CD4-positive, alpha-beta T cell (primary cell): ENCODE measurements around the gene NEK1. TPM values are rescaled to one million over a fixed set of nuclear protein-coding genes. Genes with fewer than 3 reads are reported as not detected.
"Not testable (repeated sequence)": the region's sequence is repeated elsewhere in the genome, so short reads cannot be mapped to it uniquely, and the experiment has no call there.

ENCODE experiments used
- ATAC-seq: fragments of 200-7000 bp; cut with Tn5 transposase; one replicate; pipeline ENCODE4 v1.10.0; 2022; ENCODE audit warnings: mild to moderate bottlenecking; ENCODE audit not compliant: poor library complexity
- CTCF ChIA-PET: fragments of 350-600 bp; sonication (Branson Sonifier 250); formaldehyde crosslinking; loops from one replicate; lab custom pipeline; 2021; ENCODE audit warnings: antibody characterized with exemption, inconsistent platforms; lab: Charles Lee
- POLR2A ChIA-PET: fragments of 350-600 bp; sonication (Branson Sonifier 250); formaldehyde crosslinking; loops from one replicate; lab custom pipeline; 2021; ENCODE audit warnings: antibody characterized with exemption, inconsistent platforms; lab: Charles Lee
- DNase-seq, 14 experiments: peaks; one replicate each; pipeline ENCODE4 v3.0.0-alpha.2; 2013 to 2020; ENCODE audit warnings: mixed read lengths in 2 of 14
- H3K27ac ChIP-seq, 2 donors: one replicate each; pipeline versions ENCODE4 v1.5.1 to v1.7.0; 2013; ENCODE audit warnings: low read length in 2 of 2, low read depth in 1 of 2, mild to moderate bottlenecking in 1 of 2
- H3K27me3 ChIP-seq, 2 experiments: 1 replicate in 1 of 2; 2 replicates in 1 of 2; pipeline versions ENCODE4 v1.6.1 to v1.7.0; 2013; ENCODE audit warnings: low read length in 2 of 2, control low read depth in 1 of 2, mild to moderate bottlenecking in 1 of 2, moderate library complexity in 1 of 2; ENCODE audit not compliant: insufficient read depth in 2 of 2, control insufficient read depth in 1 of 2
- H3K36me3 ChIP-seq: one replicate; pipeline ENCODE4 v1.6.1; 2013; ENCODE audit warnings: low read length, control low read depth; ENCODE audit not compliant: insufficient read depth
- H3K4me1 ChIP-seq: one replicate; pipeline ENCODE4 v1.6.1; 2013; ENCODE audit warnings: low read length, control low read depth; ENCODE audit not compliant: insufficient read depth
- H3K4me3 ChIP-seq: one replicate; pipeline ENCODE4 v1.5.1; 2013; ENCODE audit warnings: mild to moderate bottlenecking, low read length, moderate library complexity
- H3K9me3 ChIP-seq, 2 experiments: 1 replicate in 1 of 2; 2 replicates in 1 of 2; pipeline versions ENCODE4 v1.6.1 to v1.7.0; 2013; ENCODE audit warnings: low read length in 2 of 2, mild to moderate bottlenecking in 2 of 2, control low read depth in 1 of 2, moderate library complexity in 1 of 2; ENCODE audit not compliant: control insufficient read depth in 1 of 2, insufficient read depth in 1 of 2
- H3K27ac Mint-ChIP-seq: one replicate; pipeline ENCODE4 v1.8.0; 2020; ENCODE audit warnings: mixed read lengths
- H3K27me3 Mint-ChIP-seq: one replicate; pipeline ENCODE4 v1.8.0; 2021; ENCODE audit warnings: mixed read lengths
- H3K36me3 Mint-ChIP-seq: one replicate; pipeline ENCODE4 v1.8.0; 2021; ENCODE audit warnings: low read depth, mixed read lengths
- H3K4me1 Mint-ChIP-seq: one replicate; pipeline ENCODE4 v1.8.0; 2021; ENCODE audit warnings: low read depth, mixed read lengths
- H3K4me3 Mint-ChIP-seq: one replicate; pipeline ENCODE4 v1.8.0; 2020; ENCODE audit warnings: mild to moderate bottlenecking, mixed read lengths
- H3K9me3 Mint-ChIP-seq: one replicate; pipeline ENCODE4 v1.8.0; 2020; ENCODE audit warnings: mixed read lengths
- CTCF ChIP-seq: fragments of 200-600 bp; IDR thresholded peaks from one replicate; pipeline ENCODE4 v1.8.0; 2022; ENCODE audit warnings: antibody characterized with exemption, mild to moderate bottlenecking
- intact Hi-C, 2 experiments: fragments of 100-400 bp; cut with DNase I in 1 of 2; cut with micrococcal nuclease in 1 of 2; formaldehyde crosslinking; loops; one replicate each; pipeline versions ENCODE4 v1.15.1 to v1.9.0; 2023 to 2025; cut with DNase I, micrococcal nuclease
- total RNA-seq, 174 experiments: library from RNA in 2 of 174; stranded (reverse) in 2 of 174; gene quantifications; one replicate each; pipeline ENCODE4 v1.2.3 and lab custom pipeline; 2021 to 2026

NEK1 gene
- total RNA-seq, 2 experiments from 2014 or later = 9.5 to 10.2 TPM

GRCh38 chr4:169557061-169557636 lies 55.2 kb downstream of the NEK1 start:
- ATAC-seq (no peak), DNase-seq (no peak)
- Mint-ChIP-seq H3K27me3 (no peaks in the 10 kb centered on the region), H3K9me3 (no peaks in the 10 kb centered on the region), H3K36me3 (peaks cover 80% of the 10 kb centered on the region), H3K4me1 (no peaks in the 10 kb centered on the region), H3K27ac (no peak overlapping the region), H3K4me3 (no peak overlapping the region)
- Histone ChIP-seq H3K27ac (no peak overlapping the region), H3K4me3 (no peak overlapping the region), H3K9me3 (no peaks in the 10 kb centered on the region), H3K27me3 (no peaks in the 10 kb centered on the region), H3K4me1 (no peaks in the 10 kb centered on the region), H3K36me3 (peaks cover 39% of the 10 kb centered on the region)
- no peak for TF ChIP-seq CTCF
- POLR2A ChIA-PET = no interaction called here
- intact Hi-C loops = no loop called here
- CTCF ChIA-PET = no interaction called here

- CTCF ChIA-PET, H3K4me3 ChIP-seq, H3K27me3 Mint-ChIP-seq, H3K4me1 Mint-ChIP-seq, H3K27ac Mint-ChIP-seq, H3K27ac ChIP-seq, H3K4me1 ChIP-seq, POLR2A ChIA-PET, DNase-seq, H3K4me3 Mint-ChIP-seq, H3K27me3 ChIP-seq, H3K36me3 ChIP-seq, intact Hi-C loops, ATAC-seq: not testable (repeated sequence)
- peaks cover 70% of the 10 kb centered on the region for H3K36me3 Mint-ChIP-seq
- peaks cover 21% of the 10 kb centered on the region for H3K9me3 Mint-ChIP-seq
- H3K9me3 ChIP-seq = peaks cover 7 to 16% of the 10 kb centered on the region in 2 experiments
Measured at GRCh38 chr4:169546548-169546947, 65.8 kb downstream of the NEK1 start.

- H3K27me3 Mint-ChIP-seq = no peaks in the 10 kb centered on the region
Measured at GRCh38 chr4:169540774-169541173, 71.6 kb downstream of the NEK1 start.

More at GRCh38 chr4:169540774-169541173, 71.6 kb downstream of the NEK1 start:
- TF ChIP-seq CTCF = no peak
- Histone ChIP-seq H3K9me3 (peaks cover 0 to 7% of the 10 kb centered on the region in 2 experiments), H3K4me3 (no peak overlapping the region), H3K27ac (no peak overlapping the region), H3K27me3 (no peaks in the 10 kb centered on the region), H3K36me3 (no peaks in the 10 kb centered on the region), H3K4me1 (no peaks in the 10 kb centered on the region)
- Mint-ChIP-seq H3K27ac (no peak overlapping the region), H3K4me3 (no peak overlapping the region), H3K36me3 (peaks cover 43% of the 10 kb centered on the region), H3K9me3 (peaks cover 11% of the 10 kb centered on the region), H3K4me1 (no peaks in the 10 kb centered on the region)
- no peak for DNase-seq
- ChIA-PET POLR2A (no interaction called here), CTCF (no interaction called here)
- no peak for ATAC-seq
- intact Hi-C loops = no loop called here
